HFFc6 (cell line): ENCODE data around the gene LOXL3. TPM values are rescaled to one million over a fixed set of nuclear protein-coding genes. Genes with fewer than 3 reads are reported as not detected.

Experiments
- DNase-seq: peaks from one replicate; pipeline ENCODE4 v3.0.0-alpha.2; 2018
- H3K27ac Mint-ChIP-seq: 2 replicates; pipeline ENCODE4 v1.8.0; 2020; ENCODE audit warnings: mild to moderate bottlenecking, mixed read lengths
- H3K27me3 Mint-ChIP-seq: 2 replicates; pipeline ENCODE4 v1.8.0; 2021; ENCODE audit warnings: mild to moderate bottlenecking, moderate library complexity, mixed read lengths; ENCODE audit not compliant: insufficient read depth
- H3K36me3 Mint-ChIP-seq: 2 replicates; pipeline ENCODE4 v1.8.0; 2021; ENCODE audit warnings: low read depth, mixed read lengths
- H3K4me1 Mint-ChIP-seq: 2 replicates; pipeline ENCODE4 v1.8.0; 2020; ENCODE audit warnings: low read depth, mixed read lengths
- H3K4me3 Mint-ChIP-seq: 2 replicates; pipeline ENCODE4 v1.8.0; 2020; ENCODE audit warnings: mild to moderate bottlenecking, moderate library complexity, mixed read lengths
- H3K9me3 Mint-ChIP-seq: 2 replicates; pipeline ENCODE4 v1.8.0; 2020; ENCODE audit warnings: mild to moderate bottlenecking, mixed read lengths
- total RNA-seq, 6 experiments: library from RNA; stranded (reverse); fragmentation: NEBNext Ultra II Directional; extraction: Animal tissue kit (Norgen Biotek cat#: 25700); gene quantifications; 2 replicates in 1 of 6; 3 replicates in 5 of 6; pipeline ENCODE4 v1.2.3, GENCODE V29; 2021
- TF ChIP-seq, protein P1 (sequence below): fragments of 200-600 bp; sonication (generic); IDR thresholded peaks from 2 replicates; pipeline ENCODE4 v1.5.0; 2021; ENCODE audit warnings: antibody characterized with exemption, mild to moderate bottlenecking

The LOXL3 gene
- total RNA-seq, 6 experiments from 2014 or later = 59.4 to 76.5 (median 64.1) TPM

DNA sequence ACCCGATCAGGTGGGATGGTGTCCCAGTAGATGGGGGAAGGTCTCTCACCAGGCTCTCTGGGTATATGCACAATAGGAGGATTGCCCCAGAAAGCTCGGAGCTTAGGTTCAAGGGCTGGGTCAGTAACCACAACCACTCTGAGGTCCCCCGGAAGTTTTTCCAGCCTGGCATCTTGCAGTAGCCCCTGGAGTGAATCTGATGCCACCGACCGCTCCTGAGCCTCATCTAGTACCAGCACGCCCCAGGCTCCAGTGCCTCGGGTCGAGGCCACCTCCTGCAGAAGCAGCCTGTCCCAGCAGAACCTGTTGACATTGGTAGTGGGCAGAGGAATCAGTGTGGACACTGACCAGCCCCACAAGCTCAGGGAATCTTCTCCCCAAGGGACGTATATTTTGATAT lies 29.7 kb downstream of the LOXL3 start:
- DNase-seq = no peak
- Mint-ChIP-seq H3K27ac (no peak overlapping the region), H3K4me3 (no peak overlapping the region), H3K9me3 (no peaks in the 10 kb centered on the region), H3K27me3 (peaks cover 18% of the 10 kb centered on the region), H3K4me1 (peaks cover 15% of the 10 kb centered on the region), H3K36me3 (peaks cover 28% of the 10 kb centered on the region)
- TF ChIP-seq, protein P1, sequence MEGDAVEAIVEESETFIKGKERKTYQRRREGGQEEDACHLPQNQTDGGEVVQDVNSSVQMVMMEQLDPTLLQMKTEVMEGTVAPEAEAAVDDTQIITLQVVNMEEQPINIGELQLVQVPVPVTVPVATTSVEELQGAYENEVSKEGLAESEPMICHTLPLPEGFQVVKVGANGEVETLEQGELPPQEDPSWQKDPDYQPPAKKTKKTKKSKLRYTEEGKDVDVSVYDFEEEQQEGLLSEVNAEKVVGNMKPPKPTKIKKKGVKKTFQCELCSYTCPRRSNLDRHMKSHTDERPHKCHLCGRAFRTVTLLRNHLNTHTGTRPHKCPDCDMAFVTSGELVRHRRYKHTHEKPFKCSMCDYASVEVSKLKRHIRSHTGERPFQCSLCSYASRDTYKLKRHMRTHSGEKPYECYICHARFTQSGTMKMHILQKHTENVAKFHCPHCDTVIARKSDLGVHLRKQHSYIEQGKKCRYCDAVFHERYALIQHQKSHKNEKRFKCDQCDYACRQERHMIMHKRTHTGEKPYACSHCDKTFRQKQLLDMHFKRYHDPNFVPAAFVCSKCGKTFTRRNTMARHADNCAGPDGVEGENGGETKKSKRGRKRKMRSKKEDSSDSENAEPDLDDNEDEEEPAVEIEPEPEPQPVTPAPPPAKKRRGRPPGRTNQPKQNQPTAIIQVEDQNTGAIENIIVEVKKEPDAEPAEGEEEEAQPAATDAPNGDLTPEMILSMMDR = no peak

- no peak for DNase-seq
- TF ChIP-seq, protein P1 = no peak
- Mint-ChIP-seq H3K36me3 (peaks cover 19% of the 10 kb centered on the region), H3K9me3 (no peaks in the 10 kb centered on the region), H3K27ac (no peak overlapping the region), H3K27me3 (peaks cover 23% of the 10 kb centered on the region), H3K4me3 (no peak overlapping the region), H3K4me1 (peaks cover 2% of the 10 kb centered on the region; the same call in 1 of the 2 replicates)
Observed at GRCh38 chr2:74522516-74522915, 31.2 kb downstream of the LOXL3 start.

- H3K9me3 Mint-ChIP-seq = no peaks in the 10 kb centered on the region
- no peak overlapping the region for H3K4me3 Mint-ChIP-seq
- no peak overlapping the region for H3K27ac Mint-ChIP-seq
- H3K36me3 Mint-ChIP-seq = peaks cover 5% of the 10 kb centered on the region; the same call in 1 of the 2 replicates
- peaks cover 2% of the 10 kb centered on the region for H3K4me1 Mint-ChIP-seq
- TF ChIP-seq, protein P1 = no peak
- H3K27me3 Mint-ChIP-seq = peaks cover 52% of the 10 kb centered on the region
- DNase-seq = no peak
Observed at GRCh38 chr2:74516650-74517049, 37.1 kb downstream of the LOXL3 start.

DNA sequence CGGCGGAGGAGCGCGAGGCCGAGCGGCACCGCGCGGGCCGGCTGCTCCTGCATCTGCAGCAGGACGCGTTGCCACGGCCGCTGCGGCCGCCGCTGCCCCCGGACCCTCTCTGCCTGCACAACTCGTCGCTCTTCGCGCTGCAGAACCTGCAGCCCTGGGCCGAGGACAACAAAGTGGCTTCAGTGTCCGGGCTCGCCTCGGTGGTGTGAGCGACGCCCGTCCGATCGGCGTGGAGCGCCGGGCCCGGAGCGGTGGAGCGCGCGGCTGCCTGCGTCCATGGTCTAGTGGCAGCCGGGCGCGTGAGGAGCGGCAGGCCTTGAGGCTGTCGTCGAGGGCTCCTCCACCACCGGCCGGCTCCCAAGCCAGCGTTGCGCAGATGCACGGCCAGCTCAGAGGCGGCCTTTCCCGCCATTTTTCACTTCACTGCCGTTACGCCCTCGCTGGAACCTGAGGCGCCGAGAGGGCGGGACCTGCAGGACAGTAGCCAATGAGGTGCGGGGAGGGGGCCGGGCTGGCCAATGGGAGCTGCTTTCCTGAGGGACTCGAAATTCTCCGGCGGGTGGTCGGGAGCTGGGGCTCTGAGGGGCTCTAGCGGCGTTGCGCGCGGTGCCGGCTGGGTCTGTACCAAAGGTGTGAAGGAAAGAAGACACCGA lies 37.6 kb downstream of the LOXL3 start:
- H3K4me3 Mint-ChIP-seq = no peak overlapping the region
- H3K9me3 Mint-ChIP-seq = no peaks in the 10 kb centered on the region
- peaks cover 55% of the 10 kb centered on the region for H3K27me3 Mint-ChIP-seq
- TF ChIP-seq, protein P1 = no peak
- H3K36me3 Mint-ChIP-seq = peaks cover 5% of the 10 kb centered on the region; the same call in 1 of the 2 replicates
- DNase-seq = no peak
- no peak overlapping the region for H3K27ac Mint-ChIP-seq
- peaks cover 7% of the 10 kb centered on the region for H3K4me1 Mint-ChIP-seq

DNA sequence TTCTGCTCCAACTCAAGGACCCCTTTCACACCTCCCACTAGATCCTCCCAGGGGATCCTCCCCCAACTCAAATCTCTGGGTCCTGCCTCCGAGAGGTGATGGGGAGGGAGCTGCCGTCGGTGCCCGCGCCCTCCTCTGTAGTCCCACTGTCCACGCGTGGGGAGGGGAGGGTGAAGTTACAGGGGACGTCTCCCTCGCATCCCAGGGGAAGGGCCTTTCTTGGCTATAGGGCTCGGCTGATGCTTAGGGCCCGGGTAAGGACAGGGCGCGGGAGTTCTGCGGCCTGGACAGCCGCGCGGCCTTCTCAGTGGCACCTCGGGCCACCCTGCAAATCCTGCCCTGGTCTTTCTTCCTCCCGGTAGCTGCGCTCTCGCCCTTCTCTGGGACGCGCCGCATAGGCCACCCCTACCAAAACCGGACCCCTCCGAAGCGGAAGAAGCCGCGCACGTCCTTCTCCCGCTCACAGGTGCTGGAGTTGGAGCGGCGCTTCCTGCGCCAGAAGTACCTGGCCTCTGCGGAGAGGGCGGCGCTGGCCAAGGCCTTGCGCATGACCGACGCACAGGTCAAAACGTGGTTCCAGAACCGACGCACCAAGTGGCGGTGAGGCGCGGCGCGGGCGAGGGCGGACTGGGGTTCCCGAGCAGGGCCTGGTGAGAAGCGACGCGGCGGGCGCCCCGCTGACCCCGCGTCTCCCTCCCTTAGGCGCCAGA lies 38.3 kb downstream of the LOXL3 start:
- TF ChIP-seq, protein P1 = no peak
- Mint-ChIP-seq H3K4me3 (no peak overlapping the region), H3K9me3 (no peaks in the 10 kb centered on the region), H3K27me3 (peaks cover 52% of the 10 kb centered on the region), H3K27ac (no peak overlapping the region), H3K4me1 (peaks cover 12% of the 10 kb centered on the region), H3K36me3 (peaks cover 5% of the 10 kb centered on the region; the same call in 1 of the 2 replicates)
- no peak for DNase-seq
